Astrocyte (in vitro differentiated cells and primary cell): Measurements from ENCODE around the gene ANKRD40CL. TPM values are rescaled to one million over a fixed set of nuclear protein-coding genes. Genes with fewer than 3 reads are reported as not detected.

Experiments
- DNase-seq: peaks from one replicate; pipeline ENCODE4 v3.0.0-alpha.2; 2010; ENCODE audit warnings: low read depth
- FAIRE-seq: peaks from 2 replicates; lab custom pipeline; 2011; peaks lifted over from hg19 to GRCh38; lab: Jason Lieb, UNC
- H2AFZ ChIP-seq: 2 replicates; pipeline ENCODE4 v1.6.0; 2012; ENCODE audit warnings: low read depth, low read length, inconsistent platforms
- H3K27ac ChIP-seq: 2 replicates; pipeline ENCODE4 v1.5.1; 2011; ENCODE audit warnings: low read depth, low read length, inconsistent platforms
- H3K27me3 ChIP-seq: 2 replicates; pipeline ENCODE4 v1.6.0; 2011; ENCODE audit warnings: low read length, inconsistent platforms; ENCODE audit not compliant: insufficient read depth
- H3K36me3 ChIP-seq: 2 replicates; pipeline ENCODE4 v1.5.1; 2011; ENCODE audit warnings: low read length, inconsistent platforms; ENCODE audit not compliant: insufficient read depth
- H3K4me1 ChIP-seq: 2 replicates; pipeline ENCODE4 v1.5.1; 2011; ENCODE audit warnings: low read length, inconsistent platforms; ENCODE audit not compliant: insufficient read depth
- H3K4me2 ChIP-seq: 2 replicates; pipeline ENCODE4 v1.6.0; 2012; ENCODE audit warnings: low read length, inconsistent platforms
- H3K4me3 ChIP-seq: 2 replicates; pipeline ENCODE4 v1.5.1; 2011; ENCODE audit warnings: low read depth, mild to moderate bottlenecking, low read length, inconsistent platforms; ENCODE audit not compliant: insufficient read depth
- H3K79me2 ChIP-seq: 2 replicates; pipeline ENCODE4 v1.6.0; 2012; ENCODE audit warnings: mild to moderate bottlenecking, low read length, inconsistent platforms; ENCODE audit not compliant: insufficient read depth
- H3K9ac ChIP-seq: 2 replicates; pipeline ENCODE4 v1.6.0; 2012; ENCODE audit warnings: mild to moderate bottlenecking, low read length, inconsistent platforms
- H3K9me3 ChIP-seq: 2 replicates; pipeline ENCODE4 v1.5.1; 2012; ENCODE audit warnings: low read depth, mild to moderate bottlenecking, low read length, inconsistent platforms; ENCODE audit not compliant: insufficient read depth
- H4K20me1 ChIP-seq: 2 replicates; pipeline ENCODE4 v1.6.0; 2012; ENCODE audit warnings: low read length, inconsistent platforms; ENCODE audit not compliant: insufficient read depth
- H3K27ac Mint-ChIP-seq: one replicate; pipeline ENCODE4 v1.8.0; 2021; ENCODE audit warnings: mild to moderate bottlenecking, mixed read lengths; ENCODE audit not compliant: unreplicated experiment
- H3K27me3 Mint-ChIP-seq: one replicate; pipeline ENCODE4 v1.8.0; 2021; ENCODE audit warnings: low read depth, mixed read lengths; ENCODE audit not compliant: unreplicated experiment
- H3K36me3 Mint-ChIP-seq: one replicate; pipeline ENCODE4 v1.8.0; 2021; ENCODE audit warnings: low read depth, mixed read lengths; ENCODE audit not compliant: unreplicated experiment
- H3K4me1 Mint-ChIP-seq: one replicate; pipeline ENCODE4 v1.8.0; 2021; ENCODE audit warnings: low read depth, mixed read lengths; ENCODE audit not compliant: unreplicated experiment
- H3K4me3 Mint-ChIP-seq: one replicate; pipeline ENCODE4 v1.8.0; 2021; ENCODE audit warnings: mild to moderate bottlenecking, moderate library complexity, mixed read lengths; ENCODE audit not compliant: unreplicated experiment
- H3K9me3 Mint-ChIP-seq: one replicate; pipeline ENCODE4 v1.8.0; 2021; ENCODE audit warnings: mild to moderate bottlenecking, mixed read lengths; ENCODE audit not compliant: unreplicated experiment
- EZH2 ChIP-seq: IDR thresholded peaks from 2 replicates; pipeline ENCODE4 v1.6.1; 2012; ENCODE audit warnings: mild to moderate bottlenecking, low read length, inconsistent platforms; ENCODE audit not compliant: insufficient read depth
- total RNA-seq: library from RNA; stranded (reverse); gene quantifications from 2 replicates; pipeline ENCODE4 v1.2.1, GENCODE V29; 2021
- TF ChIP-seq, protein P1 (sequence below): IDR thresholded peaks from 2 replicates; pipeline ENCODE4 v1.5.1; 2011; ENCODE audit warnings: low read depth, mild to moderate bottlenecking, inconsistent platforms, low read length, moderate library complexity; ENCODE audit not compliant: insufficient read depth

The ANKRD40CL gene
- total RNA-seq, 1 donor from 2014 or later: not detected

DNA sequence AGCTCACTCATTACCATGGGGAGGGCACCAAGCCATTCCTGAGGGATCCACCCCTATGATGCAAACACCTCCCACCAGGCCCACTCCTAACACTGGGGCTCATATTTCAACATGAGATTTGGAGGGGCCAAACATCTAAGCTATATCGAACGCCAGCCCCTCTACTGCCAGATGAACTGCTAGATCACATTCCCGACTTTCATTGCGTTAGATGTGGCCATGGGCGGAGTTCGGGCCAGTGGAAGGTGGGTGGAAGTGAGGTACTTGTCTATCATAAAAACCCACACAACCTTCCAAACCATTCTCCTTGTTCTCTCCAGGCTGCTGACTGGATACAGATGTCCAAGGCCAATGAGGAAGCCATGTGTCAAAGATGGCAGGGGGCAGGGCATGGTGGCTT, 27.0 kb upstream of the ANKRD40CL start:
- TF ChIP-seq, protein P1, sequence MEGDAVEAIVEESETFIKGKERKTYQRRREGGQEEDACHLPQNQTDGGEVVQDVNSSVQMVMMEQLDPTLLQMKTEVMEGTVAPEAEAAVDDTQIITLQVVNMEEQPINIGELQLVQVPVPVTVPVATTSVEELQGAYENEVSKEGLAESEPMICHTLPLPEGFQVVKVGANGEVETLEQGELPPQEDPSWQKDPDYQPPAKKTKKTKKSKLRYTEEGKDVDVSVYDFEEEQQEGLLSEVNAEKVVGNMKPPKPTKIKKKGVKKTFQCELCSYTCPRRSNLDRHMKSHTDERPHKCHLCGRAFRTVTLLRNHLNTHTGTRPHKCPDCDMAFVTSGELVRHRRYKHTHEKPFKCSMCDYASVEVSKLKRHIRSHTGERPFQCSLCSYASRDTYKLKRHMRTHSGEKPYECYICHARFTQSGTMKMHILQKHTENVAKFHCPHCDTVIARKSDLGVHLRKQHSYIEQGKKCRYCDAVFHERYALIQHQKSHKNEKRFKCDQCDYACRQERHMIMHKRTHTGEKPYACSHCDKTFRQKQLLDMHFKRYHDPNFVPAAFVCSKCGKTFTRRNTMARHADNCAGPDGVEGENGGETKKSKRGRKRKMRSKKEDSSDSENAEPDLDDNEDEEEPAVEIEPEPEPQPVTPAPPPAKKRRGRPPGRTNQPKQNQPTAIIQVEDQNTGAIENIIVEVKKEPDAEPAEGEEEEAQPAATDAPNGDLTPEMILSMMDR: no peak
- no peak for TF ChIP-seq EZH2
- Histone ChIP-seq H2AFZ (no peak overlapping the region), H3K36me3 (no peaks in the 10 kb centered on the region), H4K20me1 (no peaks in the 10 kb centered on the region), H3K4me2 (no peak overlapping the region), H3K27ac (no peak overlapping the region), H3K9me3 (no peaks in the 10 kb centered on the region), H3K4me3 (no peak overlapping the region), H3K79me2 (no peaks in the 10 kb centered on the region), H3K4me1 (no peaks in the 10 kb centered on the region), H3K27me3 (no peaks in the 10 kb centered on the region), H3K9ac (no peak overlapping the region)
- Mint-ChIP-seq H3K27ac (no peak overlapping the region), H3K9me3 (no peaks in the 10 kb centered on the region), H3K4me3 (no peak overlapping the region), H3K27me3 (peaks cover 2% of the 10 kb centered on the region), H3K4me1 (peaks cover 15% of the 10 kb centered on the region), H3K36me3 (no peaks in the 10 kb centered on the region)
- FAIRE-seq (no peak), DNase-seq (no peak)

DNA sequence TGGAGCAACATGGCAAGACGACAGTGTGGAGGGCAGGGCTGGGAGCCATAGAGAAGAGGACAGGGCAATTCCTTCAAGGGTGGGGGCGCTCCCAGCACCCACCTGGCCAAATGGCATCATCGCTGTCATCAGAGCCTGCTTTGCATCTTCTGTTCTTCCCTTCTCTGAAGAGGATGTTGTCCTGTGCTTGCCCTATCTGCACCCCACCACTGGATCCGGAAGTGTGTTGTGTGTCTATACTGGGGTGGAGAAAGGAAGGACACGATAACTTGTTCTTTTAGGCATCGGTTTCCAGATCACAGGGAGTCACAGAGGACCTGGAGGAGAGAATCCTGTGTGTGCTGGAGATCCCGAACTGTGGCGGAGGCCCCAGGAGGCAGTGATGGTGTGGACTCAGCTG, 25.7 kb upstream of the ANKRD40CL start:
- FAIRE-seq: no peak
- H2AFZ ChIP-seq: no peak overlapping the region
- no peak for TF ChIP-seq EZH2
- TF ChIP-seq, protein P1: no peak

DNA sequence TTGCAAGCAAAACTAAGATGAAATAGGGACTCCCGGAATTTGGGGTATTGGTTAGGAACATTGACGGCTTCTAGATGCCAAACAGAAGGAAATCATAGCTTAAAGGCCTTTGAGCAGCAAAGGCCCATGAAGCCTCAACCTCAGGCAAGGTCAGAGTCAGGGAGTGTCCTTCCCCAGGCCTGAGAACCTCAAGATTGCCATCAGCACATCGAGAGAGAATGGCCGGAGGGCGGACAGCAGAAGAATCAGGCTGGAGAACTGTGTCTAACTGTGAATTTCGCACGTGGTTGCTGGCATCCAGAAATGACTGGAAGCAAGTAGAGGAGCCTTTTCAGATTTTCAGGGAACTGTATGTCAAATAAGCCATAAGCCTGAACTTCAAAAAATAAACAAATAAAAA, 24.8 kb upstream of the ANKRD40CL start:
- Histone ChIP-seq H3K27me3 (no peaks in the 10 kb centered on the region), H3K4me3 (no peak overlapping the region), H2AFZ (no peak overlapping the region), H4K20me1 (no peaks in the 10 kb centered on the region), H3K36me3 (no peaks in the 10 kb centered on the region), H3K79me2 (no peaks in the 10 kb centered on the region), H3K9me3 (no peaks in the 10 kb centered on the region), H3K4me1 (no peaks in the 10 kb centered on the region), H3K4me2 (no peak overlapping the region), H3K27ac (no peak overlapping the region), H3K9ac (no peak overlapping the region)
- no peak overlapping the region for H3K27ac Mint-ChIP-seq
- TF ChIP-seq, protein P1: no peak
- no peak for TF ChIP-seq EZH2
- no peaks in the 10 kb centered on the region for H3K36me3 Mint-ChIP-seq
- FAIRE-seq (no peak), DNase-seq (no peak)
- H3K27me3 Mint-ChIP-seq: peaks cover 2% of the 10 kb centered on the region
- no peaks in the 10 kb centered on the region for H3K9me3 Mint-ChIP-seq
- no peak overlapping the region for H3K4me3 Mint-ChIP-seq
- peaks cover 14% of the 10 kb centered on the region for H3K4me1 Mint-ChIP-seq

More for the DNA sequence above, 25.7 kb upstream of the ANKRD40CL start:
- Histone ChIP-seq H3K36me3 (no peaks in the 10 kb centered on the region), H3K9me3 (no peaks in the 10 kb centered on the region), H3K9ac (no peak overlapping the region), H3K4me2 (no peak overlapping the region), H4K20me1 (no peaks in the 10 kb centered on the region), H3K4me1 (no peaks in the 10 kb centered on the region), H3K79me2 (no peaks in the 10 kb centered on the region), H3K27me3 (no peaks in the 10 kb centered on the region), H3K4me3 (no peak overlapping the region), H3K27ac (no peak overlapping the region)
- Mint-ChIP-seq H3K4me1 (peaks cover 16% of the 10 kb centered on the region), H3K27me3 (peaks cover 2% of the 10 kb centered on the region), H3K4me3 (no peak overlapping the region), H3K27ac (no peak overlapping the region), H3K36me3 (no peaks in the 10 kb centered on the region), H3K9me3 (no peaks in the 10 kb centered on the region)
- DNase-seq: no peak
